SK-N-SH (cell line): ENCODE data around the gene CELF5.

Experiments used
- CTCF ChIP-seq: fragments of 200-600 bp; sonication (generic); IDR thresholded peaks from 2 replicates; pipeline ENCODE4 v1.6.1; 2017; ENCODE audit warnings: antibody characterized with exemption, mild to moderate bottlenecking, moderate library complexity
- ELF1 ChIP-seq: IDR thresholded peaks from 2 replicates; pipeline ENCODE4 v1.4.0; 2012
- EZH2phosphoT487 ChIP-seq: fragments of 200-600 bp; sonication (generic); IDR thresholded peaks from 2 replicates; pipeline ENCODE4 v1.6.1; 2017; ENCODE audit warnings: low read depth, mixed run types, mild to moderate bottlenecking, antibody characterized with exemption, moderate library complexity, borderline replicate concordance
- ZBTB33 ChIP-seq: IDR thresholded peaks from 2 replicates; pipeline ENCODE4 v1.4.0; 2012; ENCODE audit warnings: low read depth, borderline replicate concordance
- TF ChIP-seq, protein P1 (sequence below): IDR thresholded peaks from 2 replicates; pipeline ENCODE4 v1.4.0; 2012; ENCODE audit warnings: low read depth

DNA sequence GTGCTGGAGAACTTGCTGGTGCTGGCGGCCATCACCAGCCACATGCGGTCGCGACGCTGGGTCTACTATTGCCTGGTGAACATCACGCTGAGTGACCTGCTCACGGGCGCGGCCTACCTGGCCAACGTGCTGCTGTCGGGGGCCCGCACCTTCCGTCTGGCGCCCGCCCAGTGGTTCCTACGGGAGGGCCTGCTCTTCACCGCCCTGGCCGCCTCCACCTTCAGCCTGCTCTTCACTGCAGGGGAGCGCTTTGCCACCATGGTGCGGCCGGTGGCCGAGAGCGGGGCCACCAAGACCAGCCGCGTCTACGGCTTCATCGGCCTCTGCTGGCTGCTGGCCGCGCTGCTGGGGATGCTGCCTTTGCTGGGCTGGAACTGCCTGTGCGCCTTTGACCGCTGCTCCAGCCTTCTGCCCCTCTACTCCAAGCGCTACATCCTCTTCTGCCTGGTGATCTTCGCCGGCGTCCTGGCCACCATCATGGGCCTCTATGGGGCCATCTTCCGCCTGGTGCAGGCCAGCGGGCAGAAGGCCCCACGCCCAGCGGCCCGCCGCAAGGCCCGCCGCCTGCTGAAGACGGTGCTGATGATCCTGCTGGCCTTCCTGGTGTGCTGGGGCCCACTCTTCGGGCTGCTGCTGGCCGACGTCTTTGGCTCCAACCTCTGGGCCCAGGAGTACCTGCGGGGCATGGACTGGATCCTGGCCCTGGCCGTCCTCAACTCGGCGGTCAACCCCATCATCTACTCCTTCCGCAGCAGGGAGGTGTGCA, 45.3 kb upstream of the CELF5 start:
- TF ChIP-seq CTCF = no peak
- no peak for TF ChIP-seq EZH2phosphoT487
- TF ChIP-seq, protein P1, sequence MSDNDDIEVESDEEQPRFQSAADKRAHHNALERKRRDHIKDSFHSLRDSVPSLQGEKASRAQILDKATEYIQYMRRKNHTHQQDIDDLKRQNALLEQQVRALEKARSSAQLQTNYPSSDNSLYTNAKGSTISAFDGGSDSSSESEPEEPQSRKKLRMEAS = no peak
- TF ChIP-seq ZBTB33 = no peak
- no peak for TF ChIP-seq ELF1
